Caco-2 (cell line): ENCODE measurements around the gene PLEKHA1. TPM values are rescaled to one million over a fixed set of nuclear protein-coding genes. Genes with fewer than 3 reads are reported as not detected.
A peak's percentile ranks its signal among the peaks of the same experiment; 100 is the strongest.

Experiments
- Bru-seq: library from RNA; stranded (reverse); fragments of 400-500 nt; gene quantifications from one replicate; lab custom pipeline; 2021; lab: Mats Ljungman, UMichigan
- BruChase-seq, 2 experiments: library from RNA; stranded (reverse); fragments of 400-500 nt; gene quantifications; one replicate each; lab custom pipeline; 2021; lab: Mats Ljungman, UMichigan
- BruUV-seq: library from RNA; stranded (reverse); fragments of 400-500 nt; replicated peaks from 2 replicates; lab custom pipeline; 2021; lab: Mats Ljungman, UMichigan
- CTCF ChIA-PET: fragments of 300-600 bp; sonication (Branson Sonifier 250); formaldehyde crosslinking; loops from one replicate; lab custom pipeline; 2022; ENCODE audit warnings: antibody characterized with exemption; lab: Charles Lee
- POLR2A ChIA-PET: fragments of 300-600 bp; sonication (Branson Sonifier 250); formaldehyde crosslinking; loops from one replicate; lab custom pipeline; 2022; ENCODE audit warnings: antibody characterized with exemption; lab: Charles Lee
- DNase-seq, 2 experiments: peaks; one replicate each; pipeline versions ENCODE4 v3.0.0 to v3.0.0-alpha.2; 2020 to 2022
- H3K27me3 ChIP-seq: replicated peaks from 2 replicates; pipeline ENCODE4 v1.6.0; 2011; ENCODE audit warnings: low read length; ENCODE audit not compliant: control insufficient read depth, insufficient read depth
- H3K36me3 ChIP-seq: 2 replicates; pipeline ENCODE4 v1.5.1; 2011; ENCODE audit warnings: low read length; ENCODE audit not compliant: control insufficient read depth, insufficient read depth
- H3K4me1 ChIP-seq: fragments of 250-450 bp; sonication (Bioruptor Pico); 2 replicates; pipeline ENCODE4 v1.5.1; 2020; ENCODE audit warnings: mild to moderate bottlenecking
- H3K4me3 ChIP-seq: 2 replicates; pipeline ENCODE4 v1.5.1; 2011; ENCODE audit warnings: low read depth, mild to moderate bottlenecking, control low read depth, low read length
- H3K9me3 ChIP-seq: fragments of 250-450 bp; sonication (Bioruptor Pico); 2 replicates; pipeline ENCODE4 v1.5.1; 2020; ENCODE audit warnings: mild to moderate bottlenecking, moderate library complexity
- H3K27ac Mint-ChIP-seq: one replicate; pipeline ENCODE4 v1.8.0; 2022; ENCODE audit warnings: mixed read lengths; ENCODE audit not compliant: unreplicated experiment
- H3K27me3 Mint-ChIP-seq: one replicate; pipeline ENCODE4 v1.8.0; 2022; ENCODE audit warnings: mixed read lengths; ENCODE audit not compliant: insufficient read depth, unreplicated experiment
- H3K36me3 Mint-ChIP-seq: one replicate; pipeline ENCODE4 v1.8.0; 2022; ENCODE audit warnings: mild to moderate bottlenecking, mixed read lengths; ENCODE audit not compliant: insufficient read depth, unreplicated experiment
- H3K4me1 Mint-ChIP-seq: one replicate; pipeline ENCODE4 v1.8.0; 2022; ENCODE audit warnings: low read depth, mixed read lengths; ENCODE audit not compliant: unreplicated experiment
- H3K4me3 Mint-ChIP-seq: one replicate; pipeline ENCODE4 v1.8.0; 2022; ENCODE audit warnings: mild to moderate bottlenecking, moderate library complexity, mixed read lengths; ENCODE audit not compliant: unreplicated experiment
- H3K9me3 Mint-ChIP-seq: one replicate; pipeline ENCODE4 v1.8.0; 2022; ENCODE audit warnings: mixed read lengths; ENCODE audit not compliant: unreplicated experiment
- CTCF ChIP-seq, 2 experiments: fragments of 200-600 bp in 1 of 2; IDR thresholded peaks; 1 replicate in 1 of 2; 2 replicates in 1 of 2; pipeline versions ENCODE4 v1.5.1 to v1.8.0; 2011 to 2022; ENCODE audit warnings: antibody characterized with exemption in 1 of 2, control low read depth in 1 of 2, inconsistent platforms in 1 of 2, low read depth in 1 of 2, low read length in 1 of 2, mild to moderate bottlenecking in 1 of 2, moderate library complexity in 1 of 2; ENCODE audit not compliant: insufficient read depth in 1 of 2, severe bottlenecking in 1 of 2, unreplicated experiment in 1 of 2
- intact Hi-C: fragments of 100-400 bp; cut with micrococcal nuclease; formaldehyde crosslinking; loops from one replicate; pipeline ENCODE4 v1.10.0; 2022; ENCODE audit not compliant: unreplicated experiment
- long read RNA-seq: library from polyadenylated mRNA; stranded (forward); transcript quantifications from one replicate; pipeline ENCODE4 v2.0.0, GENCODE V29; 2022
- total RNA-seq: library from RNA; stranded (reverse); gene quantifications from 2 replicates; pipeline ENCODE4 v1.2.3, GENCODE V29; 2022

PLEKHA1 gene
- total RNA-seq: 48.4 and 48.5 TPM in 2 replicates
- percentile 89 among the genes with signal in this experiment for Bru-seq, nascent RNA
- BruChase-seq, experiment 1, labeled RNA remaining after a 2-hour chase: percentile 94 among the genes with signal in this experiment
- percentile 89 among the genes with signal in this experiment for BruChase-seq, experiment 2, labeled RNA remaining after a 6-hour chase
- long read RNA-seq, full-length matches to known transcripts: 21 of 101 reads
- long read RNA-seq, partial matches to known transcripts: 15 of 101 reads
- long read RNA-seq, other reads (novel, unspliced or antisense): 65 of 101 reads

- POLR2A ChIA-PET: interaction anchor here (0.6 to 2.7 kb wide), 14 partner anchors 9 to 1297 kb away, joined by 3 to 36 read pairs (median 4); no protein-coding TSS in a partner anchor
- DNase-seq: peak; percentile 94 to 97
- TF ChIP-seq CTCF (IDR thresholded peaks at IDR 0.05; ENCODE audit: insufficient read depth in 1 of 2, low read depth in 1 of 2, low read length in 1 of 2, severe bottlenecking in 1 of 2, unreplicated experiment in 1 of 2): peak in 1 of 2 experiments; percentile 20
- BruUV-seq: no TSS peak
- Mint-ChIP-seq H3K9me3 (no peaks in the 10 kb centered on the region), H3K4me3 (peak within 1 kb of the TSS; percentile 91), H3K36me3 (no peaks in the 10 kb centered on the region), H3K27ac (peak within 1 kb of the TSS; percentile 89), H3K4me1 (peaks cover 21% of the 10 kb centered on the region), H3K27me3 (no peaks in the 10 kb centered on the region)
- Histone ChIP-seq H3K27me3 (no peaks in the 10 kb centered on the region), H3K36me3 (peaks cover 2% of the 10 kb centered on the region; the same call in 1 of the 2 replicates), H3K4me3 (peak within 1 kb of the TSS; percentile 83), H3K4me1 (peaks cover 23% of the 10 kb centered on the region), H3K9me3 (no peaks in the 10 kb centered on the region)
- CTCF ChIA-PET: interaction anchor here (0.5 to 2.1 kb wide), 10 partner anchors 26 to 517 kb away, joined by 3 to 12 read pairs (median 4); no protein-coding TSS in a partner anchor
- intact Hi-C loops: no loop called here
Observed at GRCh38 chr10:122374237-122374858, at the start of gene PLEKHA1. Gene PLEKHA1, plus strand, starts transcription at chr10:122374708. Its CDS starts 18,493 bp downstream, at chr10:122393201.

DNA sequence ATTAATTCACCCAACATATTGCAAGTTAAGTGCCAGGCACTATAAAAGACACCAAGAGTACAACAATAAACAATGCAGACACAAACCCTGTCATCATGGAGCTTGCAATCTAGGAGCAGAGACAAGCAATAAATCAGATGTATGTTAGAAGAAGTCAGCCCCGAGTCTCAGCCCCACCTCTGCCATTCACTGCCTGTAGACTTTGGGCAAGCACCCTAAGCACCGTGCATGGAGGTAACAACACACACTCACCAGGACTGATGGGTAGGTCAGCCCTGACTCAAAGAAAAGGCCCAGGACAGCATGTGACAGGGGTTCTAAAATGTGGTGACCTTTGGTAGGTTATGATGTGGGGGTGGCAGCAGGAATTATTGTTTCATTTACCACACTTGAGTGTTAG lies 49.3 kb upstream of the PLEKHA1 start:
- ChIA-PET POLR2A (no interaction called here), CTCF (no interaction called here)
- BruUV-seq: no TSS peak
- no peak overlapping the region for H3K4me3 Mint-ChIP-seq
- H3K36me3 Mint-ChIP-seq: no peaks in the 10 kb centered on the region
- no peak overlapping the region for H3K27ac Mint-ChIP-seq
- no peak for TF ChIP-seq CTCF (IDR thresholded peaks at IDR 0.05; ENCODE audit: insufficient read depth in 1 of 2, low read depth in 1 of 2, low read length in 1 of 2, severe bottlenecking in 1 of 2, unreplicated experiment in 1 of 2)
- H3K4me1 Mint-ChIP-seq: no peaks in the 10 kb centered on the region
- H3K4me1 ChIP-seq: no peaks in the 10 kb centered on the region
- DNase-seq: no peak
- intact Hi-C loops: no loop called here
- no peaks in the 10 kb centered on the region for H3K27me3 ChIP-seq
- H3K9me3 ChIP-seq: peaks cover 4% of the 10 kb centered on the region
- no peaks in the 10 kb centered on the region for H3K27me3 Mint-ChIP-seq
- H3K4me3 ChIP-seq: no peak overlapping the region
- peaks cover 20% of the 10 kb centered on the region for H3K9me3 Mint-ChIP-seq
- H3K36me3 ChIP-seq: no peaks in the 10 kb centered on the region

GRCh38 chr10:122326385-122326784 lies 48.1 kb upstream of the PLEKHA1 start:
- ChIA-PET CTCF (no interaction called here), POLR2A (no interaction called here)
- H3K36me3 Mint-ChIP-seq: no peaks in the 10 kb centered on the region
- intact Hi-C loops: no loop called here
- H3K9me3 Mint-ChIP-seq: peaks cover 9% of the 10 kb centered on the region
- no peak for TF ChIP-seq CTCF (IDR thresholded peaks at IDR 0.05; ENCODE audit: insufficient read depth in 1 of 2, low read depth in 1 of 2, low read length in 1 of 2, severe bottlenecking in 1 of 2, unreplicated experiment in 1 of 2)
- no peaks in the 10 kb centered on the region for H3K27me3 Mint-ChIP-seq
- DNase-seq: no peak
- peaks cover 7% of the 10 kb centered on the region; the same call in 1 of the 2 replicates for H3K4me1 ChIP-seq
- BruUV-seq: no TSS peak
- H3K4me3 Mint-ChIP-seq: no peak overlapping the region
- no peaks in the 10 kb centered on the region for H3K27me3 ChIP-seq
- no peak overlapping the region for H3K27ac Mint-ChIP-seq
- H3K4me3 ChIP-seq: no peak overlapping the region
- H3K9me3 ChIP-seq: no peaks in the 10 kb centered on the region
- peaks cover 6% of the 10 kb centered on the region for H3K4me1 Mint-ChIP-seq
- H3K36me3 ChIP-seq: no peaks in the 10 kb centered on the region
